K562 (cell line): ENCODE measurements around the gene VRK3. TPM values are rescaled to one million over a fixed set of nuclear protein-coding genes. Genes with fewer than 3 reads are reported as not detected.

Experiments
- ATAC-seq: fragments of 200-7000 bp; cut with Tn5 transposase; 3 replicates; pipeline ENCODE4 v1.9.1; 2020; ENCODE audit warnings: moderate library complexity
- BruUV-seq: library from RNA; stranded (reverse); fragments of 400-500 nt; replicated peaks from 2 replicates; lab custom pipeline; 2021; lab: Mats Ljungman, UMichigan
- CTCF ChIA-PET: fragments of 300-600 bp; formaldehyde crosslinking; extraction: SDS; loops from one replicate; lab custom pipeline; 2021; ENCODE audit warnings: low intra/inter-chr PET ratio; lab: Yijun Ruan, JAX
- POLR2A ChIA-PET: fragments of 300-600, 350-650 bp; sonication (Branson Sonifier 250); formaldehyde crosslinking; extraction: SDS; loops from one replicate; lab custom pipeline; 2021; ENCODE audit warnings: antibody characterized with exemption, inconsistent platforms; lab: Yijun Ruan, JAX
- DNase-seq, 4 experiments: peaks; one replicate each; pipeline versions ENCODE4 v3.0.0 to v3.0.0-alpha.2; 2011 to 2018; ENCODE audit warnings: low spot score in 3 of 4, mixed read lengths in 3 of 4; ENCODE audit errors: extremely low read depth in 1 of 4
- FAIRE-seq: peaks from 2 replicates; lab custom pipeline; 2011; peaks lifted over from hg19 to GRCh38; lab: Jason Lieb, UNC
- H2AFZ ChIP-seq: 2 replicates; pipeline ENCODE4 v1.6.0; 2011; ENCODE audit warnings: low read depth, low read length, control low read depth, inconsistent platforms
- H3K27ac ChIP-seq: fragments of 200-600 bp; 3 replicates; pipeline ENCODE4 v1.8.0; 2011; ENCODE audit warnings: low read depth, mild to moderate bottlenecking, control low read depth, inconsistent platforms, low read length, moderate library complexity, mixed read lengths; ENCODE audit errors: extremely low read depth
- H3K27me3 ChIP-seq, 2 experiments: fragments of 300-600 bp in 1 of 2; 2 replicates in 1 of 2; 3 replicates in 1 of 2; pipeline versions ENCODE4 v1.6.0 to v1.8.0; 2011; ENCODE audit warnings: inconsistent platforms in 2 of 2, low read length in 2 of 2, mild to moderate bottlenecking in 1 of 2, mixed read lengths in 1 of 2, moderate library complexity in 1 of 2; ENCODE audit not compliant: control insufficient read depth in 2 of 2, insufficient read depth in 2 of 2
- H3K36me3 ChIP-seq: fragments of 300-600 bp; 3 replicates; pipeline ENCODE4 v1.8.0; 2011; ENCODE audit warnings: mild to moderate bottlenecking, low read length, inconsistent platforms; ENCODE audit not compliant: control insufficient read depth, insufficient read depth
- H3K4me1 ChIP-seq, 2 experiments: fragments of 200-600 bp in 1 of 2; replicated peaks in 1 of 2; 2 replicates in 1 of 2; 3 replicates in 1 of 2; pipeline versions ENCODE4 v1.5.1 to v1.8.0; 2011; ENCODE audit warnings: inconsistent platforms in 2 of 2, low read length in 2 of 2, mild to moderate bottlenecking in 1 of 2, mixed read lengths in 1 of 2, moderate library complexity in 1 of 2; ENCODE audit not compliant: control insufficient read depth in 2 of 2, insufficient read depth in 2 of 2
- H3K4me2 ChIP-seq: 2 replicates; pipeline ENCODE4 v1.6.1; 2011; ENCODE audit warnings: low read length, control low read depth, inconsistent platforms, mixed read lengths; ENCODE audit not compliant: insufficient read depth
- H3K4me3 ChIP-seq: fragments of 200-600 bp; sonication (generic), shearing (Covaris generic); 2 replicates; pipeline ENCODE4 v1.5.1; 2016; ENCODE audit warnings: control low read depth, inconsistent platforms
- H3K79me2 ChIP-seq: fragments of 200-600 bp; 3 replicates; pipeline ENCODE4 v1.8.0; 2011; ENCODE audit warnings: low read length, inconsistent platforms; ENCODE audit not compliant: control insufficient read depth, insufficient read depth
- H3K9ac ChIP-seq, 2 experiments: 2 replicates each; pipeline versions ENCODE4 v1.6.0 to v1.6.1; 2011; ENCODE audit warnings: low read depth in 2 of 2, low read length in 2 of 2, control low read depth in 1 of 2, inconsistent platforms in 1 of 2, mild to moderate bottlenecking in 1 of 2, mixed read lengths in 1 of 2; ENCODE audit not compliant: insufficient read depth in 1 of 2
- H3K9me1 ChIP-seq: one replicate; pipeline ENCODE4 v1.6.0; 2011; ENCODE audit warnings: inconsistent platforms, mild to moderate bottlenecking, low read length, moderate library complexity; ENCODE audit not compliant: control insufficient read depth, insufficient read depth
- H3K9me3 ChIP-seq: replicated peaks from 2 replicates; pipeline ENCODE4 v1.5.1; 2011; ENCODE audit warnings: low read depth, low read length, inconsistent platforms; ENCODE audit not compliant: control insufficient read depth, insufficient read depth
- H4K20me1 ChIP-seq: replicated peaks from 2 replicates; pipeline ENCODE4 v1.6.1; 2011; ENCODE audit warnings: low read length, inconsistent platforms, mixed read lengths; ENCODE audit not compliant: control insufficient read depth, insufficient read depth
- ARID2 ChIP-seq: fragments of 450-650 bp; IDR thresholded peaks from 2 replicates; pipeline ENCODE4 v1.6.1; 2017; ENCODE audit warnings: antibody characterized with exemption, mild to moderate bottlenecking
- FIP1L1 ChIP-seq: fragments of 200-400 bp; formaldehyde crosslinking; IDR thresholded peaks from 2 replicates; pipeline ENCODE4 v1.6.1; 2018; ENCODE audit warnings: mild to moderate bottlenecking, low read depth, low read length; ENCODE audit not compliant: poor library complexity, severe bottlenecking
- HEY1 ChIP-seq: fragments of 250-450 bp; sonication (Bioruptor Pico); IDR thresholded peaks from 2 replicates; pipeline ENCODE4 v1.5.0; 2020; ENCODE audit warnings: mild to moderate bottlenecking, moderate library complexity, borderline replicate concordance
- PCBP2 ChIP-seq: fragments of 200-400 bp; formaldehyde crosslinking; IDR thresholded peaks from 2 replicates; pipeline ENCODE4 v1.6.1; 2018; ENCODE audit warnings: low read length, low read depth, mild to moderate bottlenecking, moderate library complexity; ENCODE audit not compliant: poor library complexity, severe bottlenecking
- SOX6 ChIP-seq: fragments of 450-650 bp; IDR thresholded peaks from 2 replicates; pipeline ENCODE4 v1.6.1; 2014; ENCODE audit warnings: mild to moderate bottlenecking
- TAF15 ChIP-seq: fragments of 200-400 bp; formaldehyde crosslinking; IDR thresholded peaks from 2 replicates; pipeline ENCODE4 v1.6.1; 2017; ENCODE audit warnings: mild to moderate bottlenecking, low read depth, low read length, moderate library complexity
- ZFX ChIP-seq: sonication (generic); formaldehyde crosslinking; IDR thresholded peaks from 2 replicates; pipeline ENCODE4 v1.8.0; 2022; ENCODE audit warnings: mild to moderate bottlenecking, missing genetic modification reagents, moderate library complexity
- ZNF57 ChIP-seq: fragments of 450-650 bp; formaldehyde crosslinking; IDR thresholded peaks from 2 replicates; pipeline ENCODE4 v1.4.0; 2020; ENCODE audit warnings: mild to moderate bottlenecking, moderate library complexity
- ZNF830 ChIP-seq: fragments of 250-450 bp; sonication (Bioruptor Pico); IDR thresholded peaks from 2 replicates; pipeline ENCODE4 v1.5.0; 2021; ENCODE audit warnings: mild to moderate bottlenecking
- WGBS: fragments of 100-300 bp; shearing (Covaris generic); methylation state at CpG from one replicate; pipeline ENCODE4 v1.1.6; 2016; ENCODE audit warnings: low coverage, mixed read lengths; ENCODE audit not compliant: insufficient coverage; ENCODE audit errors: missing lambda C conversion rate; 5-methylcytosine and 5-hydroxymethylcytosine counted together
- in situ Hi-C: fragments of 300-500 bp; cut with MboI; formaldehyde crosslinking; loops from 4 replicates; pipeline ENCODE4 v1.15.0; 2018; ENCODE audit warnings: inconsistent platforms, mixed read lengths
- intact Hi-C: fragments of 100-400 bp; cut with micrococcal nuclease; formaldehyde crosslinking; loops from 2 replicates; pipeline ENCODE4 v1.14.2; 2022
- polyA plus RNA-seq, 8 experiments: library from polyadenylated mRNA; depleted of rRNA in 4 of 8; stranded (reverse) in 5 of 8; unstranded in 3 of 8; fragments of >200 nt; fragmentation: Nextera tagmentation in 2 of 8; fragmentation: Illumina TruSeq in 1 of 8; extraction: Ambion mirVana in 2 of 8; extraction: Trizol in 1 of 8; gene quantifications; 2 replicates each; pipeline versions ENCODE4 v1.2.1 to v1.2.3, GENCODE V29; 2011 to 2014; ENCODE audit warnings: inconsistent platforms in 1 of 8, missing spikeins in 1 of 8
- total RNA-seq, 7 experiments: library from RNA; depleted of rRNA in 6 of 7; stranded (reverse); fragments of >200 nt in 6 of 7; fragmentation: Illumina TruSeq in 2 of 7; extraction: Trizol in 2 of 7; gene quantifications; 2 replicates each; pipeline versions ENCODE4 v1.2.1 to v1.2.3, GENCODE V29; 2011 to 2021; ENCODE audit warnings: low replicate concordance in 1 of 7
- TF ChIP-seq, protein P1 (sequence below): sonication (generic); formaldehyde crosslinking; IDR thresholded peaks from 2 replicates; pipeline ENCODE4 v1.8.0; 2022; ENCODE audit warnings: mild to moderate bottlenecking, missing genetic modification reagents
- TF ChIP-seq, protein P2 (sequence below): fragments of 250-450 bp; sonication (Bioruptor Pico); IDR thresholded peaks from 2 replicates; pipeline ENCODE4 v1.4.0; 2020
- TF ChIP-seq, protein P3 (sequence below): sonication (generic); IDR thresholded peaks from 2 replicates; pipeline ENCODE4 v1.6.1; 2016

VRK3 gene
- total and polyA plus RNA-seq, 9 of the 15 experiments (the other 6 are each of a cell fraction or from before 2014, with no cell fraction given), result 25.6 to 94.3 (median 42.9) TPM

DNA sequence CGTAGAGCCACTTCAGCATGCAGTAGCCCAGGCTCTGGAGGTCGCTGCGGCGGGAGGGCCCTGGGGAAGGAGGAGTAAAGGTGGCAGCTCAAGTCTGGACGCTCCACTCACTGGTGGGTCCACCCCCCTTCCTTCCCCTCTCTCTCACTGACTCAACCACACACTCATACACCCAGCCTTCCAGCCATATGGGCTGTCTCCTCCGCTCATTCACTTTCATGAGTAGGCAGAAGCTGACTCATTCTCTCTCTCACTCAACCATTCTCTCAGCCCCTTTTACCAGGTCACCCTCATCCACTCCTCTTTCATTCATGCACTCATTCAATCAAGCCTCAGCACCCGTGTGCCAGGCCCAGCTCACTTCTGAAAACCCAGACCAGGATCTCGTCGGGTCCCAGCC lies 36.7 kb downstream of the VRK3 start:
- ATAC-seq, result no peak
- TF ChIP-seq SOX6, result no peak
- no peak for TF ChIP-seq ZNF830 (CRISPR knock-in tag)
- no peak for TF ChIP-seq ARID2
- TF ChIP-seq TAF15, result no peak
- TF ChIP-seq HEY1 (CRISPR knock-in tag), result no peak
- TF ChIP-seq FIP1L1, result no peak
- TF ChIP-seq, protein P1, sequence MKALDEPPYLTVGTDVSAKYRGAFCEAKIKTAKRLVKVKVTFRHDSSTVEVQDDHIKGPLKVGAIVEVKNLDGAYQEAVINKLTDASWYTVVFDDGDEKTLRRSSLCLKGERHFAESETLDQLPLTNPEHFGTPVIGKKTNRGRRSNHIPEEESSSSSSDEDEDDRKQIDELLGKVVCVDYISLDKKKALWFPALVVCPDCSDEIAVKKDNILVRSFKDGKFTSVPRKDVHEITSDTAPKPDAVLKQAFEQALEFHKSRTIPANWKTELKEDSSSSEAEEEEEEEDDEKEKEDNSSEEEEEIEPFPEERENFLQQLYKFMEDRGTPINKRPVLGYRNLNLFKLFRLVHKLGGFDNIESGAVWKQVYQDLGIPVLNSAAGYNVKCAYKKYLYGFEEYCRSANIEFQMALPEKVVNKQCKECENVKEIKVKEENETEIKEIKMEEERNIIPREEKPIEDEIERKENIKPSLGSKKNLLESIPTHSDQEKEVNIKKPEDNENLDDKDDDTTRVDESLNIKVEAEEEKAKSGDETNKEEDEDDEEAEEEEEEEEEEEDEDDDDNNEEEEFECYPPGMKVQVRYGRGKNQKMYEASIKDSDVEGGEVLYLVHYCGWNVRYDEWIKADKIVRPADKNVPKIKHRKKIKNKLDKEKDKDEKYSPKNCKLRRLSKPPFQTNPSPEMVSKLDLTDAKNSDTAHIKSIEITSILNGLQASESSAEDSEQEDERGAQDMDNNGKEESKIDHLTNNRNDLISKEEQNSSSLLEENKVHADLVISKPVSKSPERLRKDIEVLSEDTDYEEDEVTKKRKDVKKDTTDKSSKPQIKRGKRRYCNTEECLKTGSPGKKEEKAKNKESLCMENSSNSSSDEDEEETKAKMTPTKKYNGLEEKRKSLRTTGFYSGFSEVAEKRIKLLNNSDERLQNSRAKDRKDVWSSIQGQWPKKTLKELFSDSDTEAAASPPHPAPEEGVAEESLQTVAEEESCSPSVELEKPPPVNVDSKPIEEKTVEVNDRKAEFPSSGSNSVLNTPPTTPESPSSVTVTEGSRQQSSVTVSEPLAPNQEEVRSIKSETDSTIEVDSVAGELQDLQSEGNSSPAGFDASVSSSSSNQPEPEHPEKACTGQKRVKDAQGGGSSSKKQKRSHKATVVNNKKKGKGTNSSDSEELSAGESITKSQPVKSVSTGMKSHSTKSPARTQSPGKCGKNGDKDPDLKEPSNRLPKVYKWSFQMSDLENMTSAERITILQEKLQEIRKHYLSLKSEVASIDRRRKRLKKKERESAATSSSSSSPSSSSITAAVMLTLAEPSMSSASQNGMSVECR (CRISPR knock-in tag), result no peak
- TF ChIP-seq, protein P2, sequence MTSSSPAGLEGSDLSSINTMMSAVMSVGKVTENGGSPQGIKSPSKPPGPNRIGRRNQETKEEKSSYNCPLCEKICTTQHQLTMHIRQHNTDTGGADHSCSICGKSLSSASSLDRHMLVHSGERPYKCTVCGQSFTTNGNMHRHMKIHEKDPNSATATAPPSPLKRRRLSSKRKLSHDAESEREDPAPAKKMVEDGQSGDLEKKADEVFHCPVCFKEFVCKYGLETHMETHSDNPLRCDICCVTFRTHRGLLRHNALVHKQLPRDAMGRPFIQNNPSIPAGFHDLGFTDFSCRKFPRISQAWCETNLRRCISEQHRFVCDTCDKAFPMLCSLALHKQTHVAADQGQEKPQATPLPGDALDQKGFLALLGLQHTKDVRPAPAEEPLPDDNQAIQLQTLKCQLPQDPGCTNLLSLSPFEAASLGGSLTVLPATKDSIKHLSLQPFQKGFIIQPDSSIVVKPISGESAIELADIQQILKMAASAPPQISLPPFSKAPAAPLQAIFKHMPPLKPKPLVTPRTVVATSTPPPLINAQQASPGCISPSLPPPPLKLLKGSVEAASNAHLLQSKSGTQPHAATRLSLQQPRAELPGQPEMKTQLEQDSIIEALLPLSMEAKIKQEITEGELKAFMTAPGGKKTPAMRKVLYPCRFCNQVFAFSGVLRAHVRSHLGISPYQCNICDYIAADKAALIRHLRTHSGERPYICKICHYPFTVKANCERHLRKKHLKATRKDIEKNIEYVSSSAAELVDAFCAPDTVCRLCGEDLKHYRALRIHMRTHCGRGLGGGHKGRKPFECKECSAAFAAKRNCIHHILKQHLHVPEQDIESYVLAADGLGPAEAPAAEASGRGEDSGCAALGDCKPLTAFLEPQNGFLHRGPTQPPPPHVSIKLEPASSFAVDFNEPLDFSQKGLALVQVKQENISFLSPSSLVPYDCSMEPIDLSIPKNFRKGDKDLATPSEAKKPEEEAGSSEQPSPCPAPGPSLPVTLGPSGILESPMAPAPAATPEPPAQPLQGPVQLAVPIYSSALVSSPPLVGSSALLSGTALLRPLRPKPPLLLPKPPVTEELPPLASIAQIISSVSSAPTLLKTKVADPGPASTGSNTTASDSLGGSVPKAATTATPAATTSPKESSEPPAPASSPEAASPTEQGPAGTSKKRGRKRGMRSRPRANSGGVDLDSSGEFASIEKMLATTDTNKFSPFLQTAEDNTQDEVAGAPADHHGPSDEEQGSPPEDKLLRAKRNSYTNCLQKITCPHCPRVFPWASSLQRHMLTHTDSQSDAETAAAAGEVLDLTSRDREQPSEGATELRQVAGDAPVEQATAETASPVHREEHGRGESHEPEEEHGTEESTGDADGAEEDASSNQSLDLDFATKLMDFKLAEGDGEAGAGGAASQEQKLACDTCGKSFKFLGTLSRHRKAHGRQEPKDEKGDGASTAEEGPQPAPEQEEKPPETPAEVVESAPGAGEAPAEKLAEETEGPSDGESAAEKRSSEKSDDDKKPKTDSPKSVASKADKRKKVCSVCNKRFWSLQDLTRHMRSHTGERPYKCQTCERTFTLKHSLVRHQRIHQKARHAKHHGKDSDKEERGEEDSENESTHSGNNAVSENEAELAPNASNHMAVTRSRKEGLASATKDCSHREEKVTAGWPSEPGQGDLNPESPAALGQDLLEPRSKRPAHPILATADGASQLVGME (CRISPR knock-in tag), result no peak
- TF ChIP-seq ZNF57 (CRISPR knock-in tag), result no peak
- TF ChIP-seq, protein P3, sequence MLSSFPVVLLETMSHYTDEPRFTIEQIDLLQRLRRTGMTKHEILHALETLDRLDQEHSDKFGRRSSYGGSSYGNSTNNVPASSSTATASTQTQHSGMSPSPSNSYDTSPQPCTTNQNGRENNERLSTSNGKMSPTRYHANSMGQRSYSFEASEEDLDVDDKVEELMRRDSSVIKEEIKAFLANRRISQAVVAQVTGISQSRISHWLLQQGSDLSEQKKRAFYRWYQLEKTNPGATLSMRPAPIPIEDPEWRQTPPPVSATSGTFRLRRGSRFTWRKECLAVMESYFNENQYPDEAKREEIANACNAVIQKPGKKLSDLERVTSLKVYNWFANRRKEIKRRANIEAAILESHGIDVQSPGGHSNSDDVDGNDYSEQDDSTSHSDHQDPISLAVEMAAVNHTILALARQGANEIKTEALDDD, result no peak
- no peak for TF ChIP-seq PCBP2
- TF ChIP-seq ZFX (CRISPR knock-in tag), result no peak

More for the DNA sequence above, 36.7 kb downstream of the VRK3 start:
- Histone ChIP-seq H3K4me3 (no peak overlapping the region), H3K9me3 (no peaks in the 10 kb centered on the region), H3K9me1 (peaks cover 3% of the 10 kb centered on the region), H4K20me1 (peaks cover 26% of the 10 kb centered on the region), H3K36me3 (peaks cover 34% of the 10 kb centered on the region; the same call in 2 of the 3 replicates), H2AFZ (no peak overlapping the region), H3K4me2 (no peak overlapping the region), H3K4me1 (peaks cover 0 to 4% of the 10 kb centered on the region in 2 experiments; a peak in 3 of 5 replicates), H3K27me3 (no peaks in the 10 kb centered on the region), H3K9ac (no peak overlapping the region), H3K79me2 (no peaks in the 10 kb centered on the region), H3K27ac (no peak overlapping the region)
- ChIA-PET POLR2A (no interaction called here), CTCF (no interaction called here)
- in situ Hi-C loops (no loop called here), intact Hi-C loops (no loop called here)
- 76% methylated on average over 9 of the region's 9 CpGs for WGBS
- FAIRE-seq, result no peak
- DNase-seq, result no peak
- BruUV-seq, result no TSS peak
